Fibroblast of skin of left quadriceps (primary cell): ENCODE results near the gene DDX56.

ENCODE experiments used
- DNase-seq, 2 experiments: peaks; one replicate each; pipeline ENCODE4 v3.0.0-alpha.2; 2013; ENCODE audit warnings: low read depth in 2 of 2

The DDX56 gene

GRCh38 chr7:44535348-44536064 is 38.2 kb downstream of the DDX56 start:
- no peak for DNase-seq

DNA sequence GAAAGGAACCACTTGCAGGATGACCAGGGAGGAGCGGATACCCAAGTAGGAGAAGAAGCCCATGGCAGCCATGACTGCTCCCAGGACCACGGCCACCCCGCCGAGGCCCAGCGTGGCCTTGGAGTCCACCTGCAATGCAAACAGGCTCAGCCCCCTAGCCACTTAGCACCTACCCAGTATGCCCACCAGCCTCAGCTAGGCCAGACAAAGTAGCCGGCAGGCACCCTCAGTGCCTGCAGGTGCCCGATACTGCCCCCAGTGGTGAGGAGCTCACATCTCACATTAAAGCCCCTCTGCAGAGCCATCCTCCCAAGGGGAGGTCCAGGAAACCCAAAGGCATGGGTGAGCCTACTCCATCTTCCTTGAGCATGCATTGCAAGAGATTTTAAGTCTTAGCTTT is 39.2 kb downstream of the DDX56 start:
- DNase-seq: no peak

DNA sequence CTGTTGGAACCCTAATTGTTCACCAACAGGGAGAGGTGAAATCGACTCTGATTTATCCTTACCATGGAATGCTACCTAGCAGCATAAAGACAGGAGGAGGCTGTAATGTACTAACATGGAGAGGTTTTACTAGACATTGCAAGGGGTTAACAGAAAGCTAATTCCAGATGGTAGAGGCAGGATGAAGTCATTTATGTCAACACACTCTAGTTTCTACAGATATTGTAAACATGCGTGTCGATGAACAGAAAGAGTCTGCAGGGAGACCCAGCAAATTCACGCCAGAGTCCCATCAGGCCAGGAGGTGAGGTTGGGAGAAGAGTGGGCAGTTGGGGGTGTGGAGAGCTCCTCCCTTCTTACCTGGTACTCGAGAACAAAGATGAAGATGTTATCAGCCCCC is 39.6 kb downstream of the DDX56 start:
- DNase-seq: no peak

- DNase-seq: no peak
Measured at GRCh38 chr7:44533301-44534055, 40.2 kb downstream of the DDX56 start.

DNA sequence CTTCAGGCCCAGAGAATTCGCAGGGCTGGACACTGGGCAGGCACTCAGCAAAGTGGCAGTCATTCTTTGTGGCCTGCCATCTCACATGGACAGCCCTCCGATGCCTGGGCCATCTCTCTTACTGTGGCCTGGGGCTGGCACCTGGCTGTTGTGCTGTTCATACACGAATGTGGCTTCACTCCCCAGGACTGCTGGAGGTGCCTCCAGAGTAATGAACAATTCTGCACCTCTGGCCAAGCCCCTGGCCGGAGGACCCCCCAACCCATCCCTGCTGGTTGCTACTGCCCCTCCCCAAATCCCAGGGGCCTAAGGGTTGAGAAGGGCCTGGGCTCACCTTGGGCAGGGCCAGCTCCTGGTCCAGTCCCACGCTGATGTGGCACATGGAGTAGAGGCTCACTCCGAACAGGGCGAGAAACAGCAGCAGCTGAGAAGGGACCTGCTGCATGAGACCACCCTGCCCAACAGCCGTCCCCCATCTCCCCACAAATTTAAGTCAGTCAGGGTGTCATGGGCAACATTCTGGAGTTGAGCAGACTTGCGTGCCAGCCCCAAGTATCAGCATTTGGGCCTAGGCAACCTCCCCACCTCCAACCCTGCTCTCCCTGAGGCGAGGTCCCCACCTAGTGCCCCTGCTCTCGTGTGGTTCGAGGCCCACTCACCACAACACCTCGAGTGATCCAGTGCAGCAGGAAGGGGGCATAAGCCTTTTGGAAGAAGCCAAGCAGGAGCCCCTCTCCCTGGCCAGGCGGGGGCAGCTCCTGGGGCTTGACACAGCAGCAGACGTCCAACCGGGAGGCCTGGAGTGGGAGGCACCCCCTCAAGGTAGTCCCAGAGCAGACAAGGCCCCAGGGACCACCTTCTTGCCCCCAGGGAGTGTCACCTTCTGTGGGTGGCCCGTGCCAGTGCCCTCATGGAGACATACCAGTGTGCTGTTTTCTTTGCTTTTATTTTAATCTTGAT is 42.0 kb downstream of the DDX56 start:
- DNase-seq: no peak

- DNase-seq: no peak
Measured at GRCh38 chr7:44530990-44531389, 42.7 kb downstream of the DDX56 start.

GRCh38 chr7:44524811-44525388 is 48.8 kb downstream of the DDX56 start:
- DNase-seq: no peak

GRCh38 chr7:44522315-44522714 is 51.4 kb downstream of the DDX56 start:
- no peak for DNase-seq

DNA sequence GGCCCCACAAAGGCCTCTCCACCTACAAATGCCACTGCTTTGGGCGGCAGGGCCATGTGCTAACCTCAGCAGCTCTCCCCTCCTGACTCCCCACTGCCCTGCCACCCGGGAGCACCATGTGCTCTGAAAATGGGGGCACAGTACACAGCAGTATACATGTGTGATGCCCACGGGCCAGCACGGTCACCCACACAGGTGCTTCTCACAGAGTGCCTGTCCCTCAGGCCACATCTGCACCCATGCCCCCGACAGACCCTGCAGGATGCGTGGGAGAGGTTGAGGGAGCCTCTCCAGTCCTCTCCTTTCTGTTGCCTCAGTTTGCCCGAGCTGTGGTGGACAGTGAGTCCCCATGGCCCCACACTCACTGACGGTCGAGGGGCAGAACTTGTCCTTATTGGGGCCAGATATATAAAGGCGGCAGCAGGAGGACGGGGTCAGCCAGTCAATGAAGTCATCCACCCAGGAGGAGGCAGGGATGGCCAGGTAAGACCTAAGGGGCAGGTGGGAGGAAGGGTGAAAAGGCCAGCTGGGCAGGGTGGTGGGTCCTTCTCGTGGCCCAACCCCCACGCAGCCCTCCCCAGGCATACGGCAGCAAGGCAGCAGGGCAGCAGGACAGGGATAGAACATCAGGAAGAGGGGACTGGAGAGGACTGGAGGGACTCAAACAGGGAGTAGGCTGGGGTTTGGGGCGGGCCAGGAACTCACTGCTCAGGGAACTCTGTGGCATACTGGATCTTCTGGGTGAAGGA is 52.2 kb downstream of the DDX56 start:
- no peak for DNase-seq

- no peak for DNase-seq
Measured at GRCh38 chr7:44520574-44520973, 53.1 kb downstream of the DDX56 start.

GRCh38 chr7:44519546-44519945 is 54.2 kb downstream of the DDX56 start:
- DNase-seq: no peak

GRCh38 chr7:44518761-44519160 is 54.9 kb downstream of the DDX56 start:
- no peak for DNase-seq

- DNase-seq: no peak
Measured at GRCh38 chr7:44517175-44517574, 56.5 kb downstream of the DDX56 start.
